ENCODE measurements around the gene ZBTB43. TPM values are rescaled to one million over a fixed set of nuclear protein-coding genes. Genes with fewer than 3 reads are reported as not detected.
"Not testable (repeated sequence)": the region's sequence is repeated elsewhere in the genome, so short reads cannot be mapped to it uniquely, and the experiment has no call there.

Gene ZBTB43
- total and polyA plus RNA-seq, 12 donors = 4.5 to 26.7 (median 12.3) TPM

DNA sequence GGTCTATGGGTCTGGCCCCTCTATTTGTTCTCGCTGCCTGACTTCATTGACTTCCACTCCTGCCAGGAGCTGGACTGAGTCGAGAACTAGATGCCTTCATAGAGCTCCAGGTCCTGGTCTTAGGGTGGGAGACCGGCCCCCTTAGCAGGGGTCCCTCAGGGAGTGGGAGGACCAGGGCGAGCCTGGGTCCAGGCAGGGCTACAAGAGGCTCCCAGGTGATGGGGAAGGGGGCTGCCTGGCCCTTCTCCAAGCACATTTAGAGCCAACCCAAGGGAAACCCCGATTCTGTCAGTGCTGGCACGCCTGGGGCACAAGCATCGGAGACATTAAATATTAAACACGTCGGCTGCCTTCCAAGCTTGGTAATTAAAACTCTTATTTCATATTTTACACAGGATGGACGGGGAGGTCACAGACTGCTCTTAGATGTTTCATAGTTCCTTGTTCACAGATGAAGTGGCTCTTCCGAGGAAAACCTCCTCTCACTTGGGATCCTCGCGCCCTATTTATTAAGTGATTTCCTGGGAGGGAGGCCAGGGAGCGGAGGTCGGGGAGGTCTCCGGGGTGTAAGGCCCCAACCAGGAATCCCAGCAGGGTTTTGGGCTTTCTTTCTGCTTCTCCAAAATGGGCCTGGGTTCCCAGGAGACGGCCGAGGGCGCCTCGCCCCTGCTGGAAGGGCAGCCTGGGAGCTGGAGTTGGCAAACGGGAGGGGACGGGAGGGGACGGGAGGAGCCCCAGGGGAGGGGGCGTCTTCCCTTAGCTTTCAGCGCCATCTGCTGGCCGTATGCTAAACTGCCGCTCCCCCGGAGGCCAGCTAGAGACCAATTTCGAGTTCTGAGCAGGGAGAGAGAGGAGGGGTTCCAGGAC is 23.4 kb upstream of the ZBTB43 start:
- H3K27me3 ChIP-seq = peaks cover 17% of the 10 kb centered on the region
- H3K4me1 ChIP-seq (replicated peaks in 1 of 2) = peaks cover 0 to 4% of the 10 kb centered on the region in 2 donors
- TF ChIP-seq POLR2A (IDR thresholded peaks at IDR 0.05) = no peak
- TF ChIP-seq, protein P1, sequence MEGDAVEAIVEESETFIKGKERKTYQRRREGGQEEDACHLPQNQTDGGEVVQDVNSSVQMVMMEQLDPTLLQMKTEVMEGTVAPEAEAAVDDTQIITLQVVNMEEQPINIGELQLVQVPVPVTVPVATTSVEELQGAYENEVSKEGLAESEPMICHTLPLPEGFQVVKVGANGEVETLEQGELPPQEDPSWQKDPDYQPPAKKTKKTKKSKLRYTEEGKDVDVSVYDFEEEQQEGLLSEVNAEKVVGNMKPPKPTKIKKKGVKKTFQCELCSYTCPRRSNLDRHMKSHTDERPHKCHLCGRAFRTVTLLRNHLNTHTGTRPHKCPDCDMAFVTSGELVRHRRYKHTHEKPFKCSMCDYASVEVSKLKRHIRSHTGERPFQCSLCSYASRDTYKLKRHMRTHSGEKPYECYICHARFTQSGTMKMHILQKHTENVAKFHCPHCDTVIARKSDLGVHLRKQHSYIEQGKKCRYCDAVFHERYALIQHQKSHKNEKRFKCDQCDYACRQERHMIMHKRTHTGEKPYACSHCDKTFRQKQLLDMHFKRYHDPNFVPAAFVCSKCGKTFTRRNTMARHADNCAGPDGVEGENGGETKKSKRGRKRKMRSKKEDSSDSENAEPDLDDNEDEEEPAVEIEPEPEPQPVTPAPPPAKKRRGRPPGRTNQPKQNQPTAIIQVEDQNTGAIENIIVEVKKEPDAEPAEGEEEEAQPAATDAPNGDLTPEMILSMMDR (IDR thresholded peaks at IDR 0.05) = peak; percentile 82 to 98 (median 95)
- 28 to 31% (median 30%) methylated on average over 19 to 29 of the region's 29 CpGs for WGBS, 4 donors
- no peak overlapping the region for H3K27ac ChIP-seq
- intact Hi-C loops (cut with DNase I) = loop anchor here (1.0 to 5.0 kb wide), 4 partner anchors 75 to 279 kb away; partner anchors contain the start of gene LMX1B (in 2 of the 2)
- no peaks in the 10 kb centered on the region for H3K9me3 ChIP-seq (replicated peaks in 1 of 3)
- no peak overlapping the region for H3K4me3 ChIP-seq
- DNase-seq = peak; percentile 71 to 92 (median 82)
- H3K36me3 ChIP-seq (replicated peaks in 1 of 2) = no peaks in the 10 kb centered on the region

DNA sequence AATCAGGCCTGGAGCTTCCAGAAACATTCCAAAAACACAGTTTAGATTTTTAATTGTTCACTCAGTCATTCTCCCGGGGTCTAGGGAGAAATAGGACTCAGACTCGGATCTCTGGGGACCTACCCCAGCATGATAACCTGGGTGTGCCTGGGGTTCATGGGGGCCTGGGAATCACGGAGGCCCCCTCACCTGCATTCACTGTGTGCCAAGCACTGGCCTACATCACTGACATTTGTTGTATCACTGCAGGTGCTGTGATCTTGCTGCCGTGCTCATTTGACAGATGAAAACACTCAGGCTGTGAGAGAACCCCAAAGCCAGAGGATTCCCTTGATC is 22.8 kb upstream of the ZBTB43 start:
- peaks cover 0 to 4% of the 10 kb centered on the region in 2 donors for H3K4me1 ChIP-seq (replicated peaks in 1 of 2)
- no peak for DNase-seq
- peaks cover 17% of the 10 kb centered on the region for H3K27me3 ChIP-seq
- H3K9me3 ChIP-seq (replicated peaks in 1 of 3) = no peaks in the 10 kb centered on the region
- no peak overlapping the region for H3K4me3 ChIP-seq
- WGBS, 4 donors = 31 to 42% (median 39%) methylated on average over 3 to 4 of the region's 4 CpGs; no CpG with 5 or more reads in 1 of the 4 donors
- no peaks in the 10 kb centered on the region for H3K36me3 ChIP-seq (replicated peaks in 1 of 2)
- intact Hi-C loops (cut with DNase I) = loop anchor here (5.0 kb wide), 2 partner anchors 170 to 280 kb away; partner anchors contain the start of gene LMX1B (in 2 of the 2)
- no peak overlapping the region for H3K27ac ChIP-seq
- TF ChIP-seq, protein P1 (IDR thresholded peaks at IDR 0.05) = no peak
- TF ChIP-seq POLR2A (IDR thresholded peaks at IDR 0.05) = no peak

DNA sequence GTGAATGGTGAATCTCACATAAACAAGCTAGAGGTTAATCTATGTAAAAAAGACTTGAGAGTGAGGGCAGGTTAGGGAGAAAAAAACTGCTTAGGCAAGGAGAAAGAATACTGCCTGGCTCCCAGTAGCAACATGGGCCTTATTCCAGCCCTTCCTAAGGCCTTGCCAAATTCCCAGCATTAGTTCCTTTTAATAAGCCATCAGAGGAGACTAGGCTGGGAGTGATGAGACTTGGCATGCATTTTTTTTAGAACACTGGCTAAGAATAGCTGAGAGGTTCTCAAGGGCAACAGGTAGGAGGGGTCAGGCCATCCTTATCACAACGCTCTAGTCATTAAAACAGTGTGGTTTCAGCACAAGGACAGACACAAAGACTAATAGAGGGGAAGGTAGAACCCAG is 20.9 kb upstream of the ZBTB43 start:
- TF ChIP-seq, protein P1 (IDR thresholded peaks at IDR 0.05) = no peak
- no peak for TF ChIP-seq POLR2A (IDR thresholded peaks at IDR 0.05)
- peaks cover 0 to 8% of the 10 kb centered on the region in 2 donors for H3K4me1 ChIP-seq (replicated peaks in 1 of 2)
- H3K27ac ChIP-seq = no peak overlapping the region
- H3K36me3 ChIP-seq (replicated peaks in 1 of 2) = no peaks in the 10 kb centered on the region
- H3K27me3 ChIP-seq = peaks cover 9% of the 10 kb centered on the region
- no peaks in the 10 kb centered on the region for H3K9me3 ChIP-seq (replicated peaks in 1 of 3)
- WGBS, 4 donors = 32 to 39% (median 36%) methylated on average over 1 of the region's 1 CpG
- H3K4me3 ChIP-seq = no peak overlapping the region
- intact Hi-C loops (cut with DNase I) = loop anchor here (5.0 kb wide), 2 partner anchors 172 to 282 kb away; partner anchors contain the start of gene LMX1B (in 2 of the 2)
- DNase-seq = peak in 1 of 7 donors; percentile 26

DNA sequence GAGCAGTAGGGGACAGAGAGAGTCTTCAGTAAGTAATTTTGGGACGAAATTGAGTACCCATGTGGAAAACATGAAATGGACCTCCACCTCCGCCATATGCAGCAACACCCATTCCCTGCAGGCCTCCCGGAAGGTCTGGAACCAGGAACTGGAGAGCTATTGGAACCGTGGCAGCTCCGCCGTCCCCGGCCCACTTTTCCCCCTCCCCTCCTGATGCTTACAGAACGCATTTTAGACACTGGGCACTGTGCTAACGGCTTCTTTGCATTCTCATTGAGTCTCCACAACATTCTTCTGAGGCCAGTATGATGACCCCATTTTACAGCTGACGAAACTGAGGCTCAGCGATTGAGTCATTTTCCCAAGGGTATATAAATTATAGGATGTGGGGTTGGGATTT is 20.4 kb upstream of the ZBTB43 start:
- H3K27ac ChIP-seq = no peak overlapping the region
- H3K9me3 ChIP-seq (replicated peaks in 1 of 3) = no peaks in the 10 kb centered on the region
- H3K4me1 ChIP-seq (replicated peaks in 1 of 2) = peaks cover 0 to 8% of the 10 kb centered on the region in 2 donors
- 89 to 94% (median 91%) methylated on average over 7 to 11 of the region's 11 CpGs for WGBS, 4 donors
- no peaks in the 10 kb centered on the region for H3K36me3 ChIP-seq (replicated peaks in 1 of 2)
- DNase-seq = no peak
- H3K4me3 ChIP-seq = no peak overlapping the region
- TF ChIP-seq, protein P1 (IDR thresholded peaks at IDR 0.05) = no peak
- no peak for TF ChIP-seq POLR2A (IDR thresholded peaks at IDR 0.05)
- H3K27me3 ChIP-seq = peaks cover 9% of the 10 kb centered on the region
- intact Hi-C loops (cut with DNase I) = loop anchor here (5.0 kb wide), 2 partner anchors 172 to 282 kb away; partner anchors contain the start of gene LMX1B (in 2 of the 2)

DNA sequence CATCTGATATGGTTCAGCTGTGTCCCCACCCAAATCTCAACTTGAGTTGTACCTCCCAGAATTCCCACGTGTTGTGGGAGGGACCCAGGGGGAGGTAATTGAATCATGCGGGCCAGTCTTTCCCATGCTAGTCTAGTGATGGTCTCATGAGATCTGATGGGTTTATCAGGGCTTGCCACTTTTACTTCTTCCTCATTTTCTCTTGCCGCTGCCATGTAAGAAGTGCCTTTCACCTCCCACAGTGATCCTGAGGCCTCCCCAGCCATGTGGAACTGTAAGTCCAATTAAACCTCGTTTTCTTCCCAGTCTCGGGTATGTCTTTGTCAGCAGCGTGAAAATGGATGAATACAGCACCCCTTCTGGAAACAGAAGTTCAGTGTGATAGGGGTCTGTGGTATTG is 20.0 kb upstream of the ZBTB43 start:
- WGBS, 4 donors = 81 to 86% (median 83%) methylated on average over 6 of the region's 6 CpGs
- not testable (repeated sequence) for H3K36me3 ChIP-seq (replicated peaks in 1 of 2); H3K4me3 ChIP-seq; H3K27me3 ChIP-seq; H3K27ac ChIP-seq; H3K4me1 ChIP-seq (replicated peaks in 1 of 2); H3K9me3 ChIP-seq (replicated peaks in 1 of 3); DNase-seq
- intact Hi-C loops (cut with DNase I) = loop anchor here (5.0 kb wide), 2 partner anchors 173 to 283 kb away; partner anchors contain the start of gene LMX1B (in 2 of the 2)

All from adrenal gland (tissue), 12 donors.